Activated CD4-positive, CD25-positive, alpha-beta regulatory T cell treated with anti-CD3 and anti-CD28 coated beads, Interleukin-2, amount 50 U/mL, for 72 hours (primary cell): ENCODE results near the gene PREX1.

ENCODE experiments used
- DNase-seq: peaks from one replicate; pipeline ENCODE4 v3.0.0; 2021

Gene PREX1

DNA sequence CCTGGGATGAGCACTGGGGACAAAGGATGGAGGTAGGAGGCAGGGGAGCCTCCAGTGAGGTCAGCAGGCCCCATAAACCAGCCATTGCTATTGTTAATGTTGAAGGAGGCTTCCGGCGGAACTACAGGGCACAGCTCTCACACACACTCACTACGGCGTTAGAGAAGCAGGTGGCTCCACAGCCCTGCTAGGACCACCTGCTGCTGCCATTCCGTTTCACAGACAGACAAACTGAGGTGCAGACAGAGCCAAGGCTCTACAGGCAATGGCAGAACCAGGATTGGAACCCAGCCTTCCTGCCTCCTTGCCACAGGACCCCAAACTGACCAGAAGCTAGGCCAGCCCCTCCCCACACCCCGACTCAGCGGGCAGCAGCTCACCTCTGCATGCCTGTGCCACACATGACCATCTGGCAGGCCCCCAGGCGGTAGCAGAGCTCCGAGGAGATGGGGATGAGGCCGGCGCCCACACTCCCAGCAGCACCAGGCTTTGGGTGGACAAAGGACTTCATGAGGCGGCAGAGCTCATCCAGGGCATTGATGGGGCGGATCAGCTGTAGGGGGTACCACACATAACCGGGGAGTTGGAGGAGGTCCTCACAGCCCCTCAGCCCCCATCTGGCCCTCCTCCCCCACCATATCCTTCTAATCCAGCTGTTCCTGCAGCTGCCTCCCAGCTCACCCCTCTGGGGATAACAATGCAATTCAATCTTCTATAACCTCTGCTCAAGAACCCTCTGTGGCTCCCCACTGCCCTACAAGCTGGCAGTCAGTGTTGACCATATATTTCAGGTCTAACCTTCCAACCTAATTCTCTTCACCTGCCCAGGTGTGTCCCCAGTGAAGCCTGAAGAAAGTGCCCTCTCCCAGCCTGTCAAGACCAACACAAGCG, 198.5 kb downstream of the PREX1 start:
- DNase-seq, result no peak

DNA sequence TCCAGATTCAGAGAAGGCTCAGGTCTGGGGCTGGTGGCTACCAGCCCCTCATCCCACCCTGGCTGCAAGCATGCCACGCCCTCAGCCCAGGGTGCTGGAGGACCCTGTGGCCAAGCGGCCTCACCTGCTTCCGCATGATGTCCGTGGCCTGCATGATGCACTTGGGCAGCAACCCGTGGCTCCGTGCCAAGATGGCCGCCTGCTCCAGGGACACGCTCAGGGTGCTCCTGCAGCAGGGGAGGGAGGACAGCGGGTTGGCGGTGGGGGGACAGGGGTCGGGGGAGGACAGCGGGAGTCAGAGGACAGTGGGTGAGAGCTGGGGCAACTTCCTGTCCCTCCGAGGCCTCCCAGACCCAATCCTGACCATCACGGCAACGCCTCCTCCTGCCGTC, 200.1 kb downstream of the PREX1 start:
- DNase-seq, result no peak

DNA sequence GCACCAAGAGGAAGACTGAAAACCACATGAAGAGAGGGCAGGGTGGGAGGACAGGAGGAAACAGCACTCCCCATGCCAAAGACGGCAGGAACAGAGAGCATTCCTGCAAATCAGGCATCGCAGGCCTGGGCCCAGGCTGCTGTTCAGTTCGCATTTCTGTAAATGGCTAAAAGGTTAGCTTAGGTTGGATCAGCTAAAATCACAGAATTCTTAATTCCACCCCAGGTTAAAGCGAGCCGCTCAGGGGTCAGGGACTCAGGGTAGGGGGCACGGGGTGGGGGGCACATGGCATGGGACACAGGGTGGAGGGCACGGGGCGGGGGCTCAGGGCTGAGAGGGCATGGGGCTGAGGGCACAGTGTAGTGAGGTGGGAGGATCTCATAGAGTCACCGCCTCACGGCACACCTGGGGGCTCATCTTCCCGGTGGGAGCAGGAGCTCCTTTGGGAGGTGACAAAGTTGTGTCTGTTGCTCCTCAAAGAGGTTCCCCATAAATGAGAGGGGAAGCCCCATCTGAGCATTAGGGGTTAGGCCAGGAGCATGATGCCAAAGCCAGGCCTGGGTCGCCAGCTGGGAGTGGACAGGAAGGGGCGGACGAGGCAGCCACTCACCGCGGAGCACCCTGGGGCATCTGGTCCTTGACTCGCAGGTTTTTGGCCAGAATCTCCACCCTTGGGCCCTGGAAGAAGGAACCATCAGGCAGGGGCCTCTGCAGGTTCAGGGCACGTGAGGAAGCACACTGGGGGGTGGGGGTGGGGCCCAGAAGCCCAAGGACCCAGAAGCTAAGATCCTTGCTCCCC, 200.7 kb downstream of the PREX1 start:
- DNase-seq, result no peak

DNA sequence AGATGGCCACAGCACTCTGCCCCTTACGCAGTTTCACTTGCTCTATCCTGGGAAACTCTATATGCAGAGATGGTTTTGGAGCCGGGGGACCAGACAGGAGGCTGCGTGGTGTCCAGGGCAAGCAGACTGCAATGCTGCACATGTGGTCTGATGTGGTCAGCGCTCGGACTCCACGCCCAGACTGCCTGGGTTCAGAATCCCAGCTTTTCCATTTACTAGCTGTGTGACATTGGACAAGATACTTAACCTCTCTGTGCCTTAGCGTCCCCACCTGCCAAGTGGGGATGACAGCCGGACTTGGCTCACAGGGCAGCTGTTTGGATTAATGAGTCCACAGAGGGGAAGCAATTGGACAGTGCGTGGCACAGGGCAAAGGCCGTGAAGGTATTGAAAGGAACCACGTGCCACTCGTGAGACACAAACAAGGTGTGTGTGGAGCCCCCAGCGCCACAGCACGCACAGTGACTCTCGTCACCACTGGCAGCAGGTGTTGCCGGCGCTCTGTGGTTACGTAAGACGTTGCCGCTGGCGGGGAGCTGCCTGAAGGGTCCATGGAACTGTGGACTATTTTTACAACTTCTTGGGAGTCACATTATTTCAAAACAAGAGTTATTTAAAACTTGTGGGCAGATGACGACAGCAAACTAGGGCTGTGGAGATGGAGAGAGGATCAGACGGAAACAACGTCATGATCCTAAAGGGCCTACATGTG, 201.4 kb downstream of the PREX1 start:
- DNase-seq, result no peak

DNA sequence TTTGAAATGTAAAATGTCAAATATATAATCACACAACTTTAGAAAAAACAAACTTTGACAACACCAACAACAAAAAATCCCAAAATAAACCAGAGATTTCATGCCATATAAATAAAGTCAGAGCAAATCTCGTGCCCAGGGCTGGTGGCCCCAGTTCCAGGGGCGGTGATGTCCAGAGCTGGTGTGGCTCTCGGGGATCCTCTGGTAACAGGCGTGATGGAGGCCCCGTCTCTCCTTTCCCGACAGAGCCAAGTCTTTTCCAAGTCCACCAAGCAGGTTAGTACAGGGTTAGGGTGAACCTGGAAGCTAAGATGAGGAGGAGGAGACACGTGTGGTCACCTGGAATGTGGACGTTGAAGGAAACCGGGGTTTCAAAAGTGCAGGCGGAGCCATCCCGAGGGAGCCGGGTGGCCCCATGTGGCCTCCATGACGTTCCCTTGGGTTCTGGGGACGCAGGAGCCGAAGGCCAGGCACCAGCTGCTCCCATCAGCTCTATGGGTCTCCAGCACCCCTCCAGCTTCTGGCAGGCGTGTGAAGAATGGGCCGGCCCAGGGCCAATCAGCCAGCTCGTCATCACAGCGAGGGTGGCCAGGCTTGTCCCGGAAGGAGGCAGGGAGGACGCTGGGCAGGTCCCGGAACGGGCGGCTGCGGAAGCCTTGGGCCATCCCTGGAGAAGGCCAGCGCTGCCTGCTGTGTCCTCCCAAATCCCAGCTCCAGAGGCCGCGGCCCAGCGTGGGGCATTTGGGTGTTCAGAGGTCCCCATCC, 202.5 kb downstream of the PREX1 start:
- no peak for DNase-seq

DNA sequence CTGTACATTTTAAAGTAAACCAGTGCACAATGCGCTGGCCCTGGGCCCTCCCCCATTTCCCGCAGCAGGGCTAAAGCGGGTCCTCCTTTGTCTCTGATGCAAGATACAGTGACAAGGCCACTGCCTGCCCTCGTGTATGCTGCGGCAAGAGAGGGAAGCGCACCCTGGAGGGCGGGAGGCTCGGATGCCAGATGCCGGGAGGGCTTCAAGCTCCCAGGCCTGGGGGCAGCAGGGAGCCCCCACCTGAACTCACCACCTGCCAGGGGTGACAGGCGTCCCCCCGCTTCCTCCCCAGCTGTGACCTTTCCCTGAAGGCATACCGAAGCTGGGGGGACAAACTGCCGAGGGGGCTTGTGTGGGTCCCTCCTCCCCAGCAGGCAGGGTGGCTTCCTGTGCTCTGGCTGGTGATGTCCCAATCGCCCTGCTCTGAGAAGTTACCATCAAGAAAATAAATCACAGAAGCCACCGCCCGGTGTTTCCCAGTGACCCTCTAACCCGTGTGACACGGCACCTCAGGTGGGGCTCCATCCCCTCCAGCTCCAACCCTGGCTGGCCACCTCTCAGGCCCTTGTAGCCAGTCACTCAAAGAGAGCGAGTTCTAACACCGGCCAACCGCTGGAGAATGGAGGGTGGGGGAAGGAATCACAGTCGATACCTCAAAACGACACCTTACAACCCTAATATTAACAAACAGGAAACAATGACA, 203.3 kb downstream of the PREX1 start:
- DNase-seq, result no peak

DNA sequence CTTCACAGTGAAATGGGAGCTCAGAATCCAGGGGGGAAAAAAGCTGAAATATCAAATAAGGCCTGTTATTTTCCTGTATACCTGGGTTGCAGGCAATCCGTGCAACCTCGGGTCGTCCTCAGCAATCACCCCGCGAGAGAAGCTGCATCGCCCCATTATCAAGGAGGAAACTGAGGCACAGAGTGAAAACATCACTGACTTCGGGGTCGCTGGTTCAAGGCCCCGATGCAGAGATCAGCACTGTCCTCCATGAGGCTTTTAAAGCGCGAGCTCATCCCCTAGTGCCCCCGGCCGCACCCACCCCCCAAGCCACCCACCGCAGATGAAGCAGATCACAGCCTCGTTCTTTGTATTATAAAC, 203.9 kb downstream of the PREX1 start:
- DNase-seq, result no peak

DNA sequence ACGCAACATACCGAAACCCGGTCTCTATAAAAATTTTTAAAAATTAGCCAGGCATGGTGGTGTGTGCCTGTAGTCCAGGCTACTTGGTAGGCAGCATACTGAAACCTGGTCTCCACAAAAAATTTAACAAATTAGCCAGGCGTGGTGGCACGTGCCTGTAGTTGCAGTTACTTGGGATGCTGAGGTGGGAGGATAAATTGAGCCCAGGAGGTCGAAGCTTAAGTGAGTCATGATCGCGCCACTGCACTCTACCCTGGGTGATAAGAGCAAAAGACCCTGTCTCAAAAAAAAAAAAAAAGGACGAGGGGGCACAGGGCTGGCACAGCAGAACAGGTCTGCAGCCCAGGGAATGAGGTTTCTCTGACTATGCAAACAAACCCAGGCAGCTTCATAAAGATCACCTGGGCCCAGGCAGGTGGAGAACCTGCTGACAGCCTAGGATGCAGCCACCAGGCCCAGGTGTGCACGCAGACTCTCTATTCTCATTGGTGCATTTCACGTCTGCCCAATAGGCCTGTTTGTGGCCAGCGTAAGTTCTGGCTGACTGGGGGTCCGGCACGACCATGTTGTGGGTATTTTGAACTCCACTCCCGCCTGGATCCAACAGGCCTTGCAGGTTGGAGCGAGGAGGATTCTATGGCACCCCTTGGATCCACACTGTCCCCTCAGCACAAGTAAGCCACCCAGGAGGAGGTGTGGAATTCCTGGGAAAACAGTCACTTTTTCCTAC, 204.5 kb downstream of the PREX1 start:
- DNase-seq, result no peak

DNA sequence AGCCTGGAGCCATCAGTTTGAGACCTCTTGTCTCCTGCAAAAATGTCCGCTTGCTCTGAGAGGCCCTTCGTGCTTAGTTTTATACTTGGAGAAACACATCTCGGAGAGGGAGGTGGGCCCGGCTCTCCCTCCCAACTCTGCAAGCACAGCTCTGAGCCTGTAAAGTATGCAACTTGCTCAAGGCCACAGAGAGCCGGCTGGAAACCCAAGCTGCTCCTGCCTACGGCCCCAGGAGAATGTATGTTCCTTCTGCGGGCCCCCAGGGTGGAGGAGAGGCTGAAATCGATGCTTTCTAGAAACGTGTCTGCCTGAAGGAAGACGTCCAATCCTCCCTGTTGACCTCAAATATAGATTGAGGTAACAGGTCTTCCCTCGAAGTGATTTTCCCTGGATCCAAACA, 205.4 kb downstream of the PREX1 start:
- DNase-seq, result no peak

DNA sequence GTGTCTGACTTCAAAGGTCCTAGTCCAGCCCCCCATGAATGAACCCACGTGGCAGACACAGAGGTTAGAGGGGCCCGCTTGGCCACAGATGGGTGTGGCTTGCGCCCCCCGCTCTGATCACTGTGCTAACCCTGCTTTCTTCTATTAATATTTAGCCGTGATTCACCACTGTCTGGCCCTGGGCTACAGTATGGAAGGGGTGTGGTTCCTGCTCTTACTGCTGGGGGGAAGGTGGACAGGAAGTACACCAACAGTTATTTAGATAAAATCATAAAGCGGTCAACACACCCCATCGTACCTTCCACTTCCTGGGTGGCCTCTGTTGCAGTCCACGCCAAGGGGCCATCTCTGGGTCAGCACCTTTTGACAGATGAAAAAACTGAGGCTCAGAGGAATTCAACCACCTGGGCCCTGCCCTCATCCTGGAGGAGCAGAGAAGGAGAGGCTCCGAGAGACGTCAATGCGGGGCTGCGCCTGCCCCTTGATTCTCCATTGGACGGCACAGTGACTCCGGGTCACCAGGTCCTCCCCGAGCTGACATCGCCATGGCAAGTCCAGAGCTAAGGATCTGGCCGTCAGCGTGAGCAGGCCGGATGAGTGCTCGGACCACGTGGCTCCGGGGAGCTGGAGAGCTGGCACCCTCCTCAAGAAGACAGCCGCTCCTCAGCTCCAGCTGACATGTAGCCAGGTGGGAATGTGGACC, 206.3 kb downstream of the PREX1 start:
- DNase-seq, result no peak

DNA sequence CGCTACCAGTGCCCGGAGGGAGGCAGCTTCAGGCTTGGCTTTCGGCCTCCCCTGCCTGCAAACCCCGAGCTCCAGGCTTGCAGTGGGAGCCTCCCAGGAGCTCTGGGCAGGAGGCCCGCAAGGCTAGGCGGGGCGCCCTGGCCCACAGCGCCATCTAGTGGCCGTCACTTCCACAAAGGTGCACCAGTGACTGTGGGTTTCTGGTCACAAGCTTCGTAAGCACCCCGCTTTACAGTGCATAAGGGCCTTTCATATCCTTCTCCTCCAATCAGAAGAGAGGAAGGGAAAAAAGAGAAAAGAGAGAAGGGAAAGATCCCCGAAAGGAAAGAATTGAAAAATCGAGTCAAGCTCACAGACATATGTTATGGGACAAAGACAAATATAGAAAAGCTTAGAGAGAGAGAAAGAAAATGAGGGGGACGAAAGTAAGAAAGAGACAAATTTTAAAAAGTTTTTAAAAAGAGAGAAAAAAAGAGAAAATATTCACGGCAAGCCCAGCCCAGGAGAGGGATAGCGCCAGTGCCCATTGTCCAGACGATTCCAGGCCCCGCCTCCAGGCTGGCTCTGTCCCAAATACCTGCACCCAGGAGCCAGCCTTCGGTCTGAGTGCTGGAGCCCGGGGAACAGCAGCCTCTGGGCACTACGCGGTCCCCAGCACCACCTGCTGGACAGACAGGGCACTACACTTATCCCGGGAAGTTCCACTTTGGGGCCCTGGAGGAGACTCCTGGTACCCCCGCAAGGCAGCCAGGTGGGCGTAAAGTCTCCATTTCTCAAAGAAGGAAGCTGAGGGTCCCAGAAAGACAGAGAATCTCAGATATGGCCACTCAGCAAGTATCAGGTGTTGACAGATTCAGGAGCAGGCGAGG, 207.1 kb downstream of the PREX1 start:
- peak; percentile 81 for DNase-seq

DNA sequence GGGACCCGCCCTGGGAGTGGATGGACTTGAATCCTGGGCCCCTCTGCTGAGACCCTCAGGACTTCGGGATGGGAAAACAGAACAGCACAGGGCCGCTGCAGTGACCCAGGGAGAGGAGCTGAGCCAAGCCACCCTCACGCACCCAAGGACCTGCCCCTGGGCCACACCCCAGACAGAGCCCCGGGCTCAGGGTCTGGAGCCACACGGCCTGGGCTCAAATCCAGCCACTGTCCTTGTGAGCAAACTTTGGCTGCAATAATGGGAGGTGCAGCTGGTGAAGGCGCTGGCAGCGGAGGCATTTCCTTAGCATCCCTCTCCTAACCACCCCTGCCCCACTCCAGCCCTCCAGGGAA, 207.7 kb downstream of the PREX1 start:
- no peak for DNase-seq

DNA sequence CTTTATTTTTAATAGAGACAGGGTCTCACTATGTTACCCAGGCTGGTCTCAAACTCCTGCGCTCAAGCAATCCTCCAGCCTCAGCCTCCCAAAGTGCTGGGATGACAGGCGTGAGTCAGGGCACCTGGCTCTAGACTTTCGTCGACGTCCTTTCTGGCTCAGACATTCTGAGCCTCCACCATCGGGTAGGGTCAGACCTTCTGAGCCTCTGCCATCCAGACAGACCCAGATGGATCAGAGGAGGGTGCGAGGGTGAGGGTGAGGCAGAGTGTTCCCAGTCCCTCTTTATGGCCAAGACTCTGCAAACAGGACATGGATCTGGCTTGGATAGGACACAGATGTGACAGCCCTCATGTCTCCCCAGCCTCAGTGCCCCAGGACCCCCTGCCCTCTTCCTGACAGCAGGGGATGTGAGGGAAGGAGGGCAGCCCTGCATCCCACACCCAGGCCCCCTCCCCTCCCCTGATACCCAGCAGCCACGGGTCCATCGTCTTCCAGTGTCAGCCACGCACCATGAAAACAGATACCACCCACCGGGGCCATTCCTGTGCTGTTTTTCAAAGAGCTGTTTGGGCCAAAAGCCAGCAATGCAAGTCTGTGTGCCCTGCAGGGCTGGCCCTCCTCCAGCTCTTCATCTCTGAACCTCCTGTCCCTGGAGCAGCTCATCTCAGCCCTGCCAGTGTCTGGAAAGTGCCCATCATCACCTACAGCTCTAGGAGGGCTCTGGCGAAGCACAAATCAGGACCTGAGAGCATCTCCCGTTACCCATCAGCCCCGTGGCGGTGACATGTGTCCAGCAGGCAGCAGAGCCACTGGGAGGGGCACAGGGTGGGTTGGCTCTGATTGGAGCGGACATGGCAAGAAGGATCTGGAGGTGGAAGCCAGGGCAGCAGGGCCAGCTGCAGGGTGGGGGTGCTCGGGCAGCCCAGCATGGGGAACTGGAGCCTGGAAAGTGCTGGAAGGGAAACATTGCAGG, 208.4 kb downstream of the PREX1 start:
- no peak for DNase-seq

DNA sequence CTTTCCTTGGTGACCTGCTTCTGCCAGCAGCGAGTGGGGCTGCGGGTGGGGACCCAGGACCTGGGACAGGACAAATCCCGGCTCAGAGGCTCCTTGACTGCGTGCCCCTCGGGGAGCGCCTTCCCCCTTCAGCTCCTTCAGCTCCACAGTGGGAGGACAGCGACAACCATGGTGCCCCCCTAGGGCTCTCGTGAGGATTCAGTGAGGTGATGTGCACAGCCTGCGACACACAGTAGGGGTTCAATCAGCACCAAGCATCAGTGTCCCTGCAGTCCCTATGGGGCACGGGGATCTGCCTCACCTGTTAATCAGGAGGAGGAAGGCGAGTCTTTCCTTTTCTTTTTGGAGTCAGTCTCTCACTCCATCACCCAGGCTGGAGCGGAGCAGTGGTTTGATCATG, 209.2 kb downstream of the PREX1 start:
- DNase-seq, result no peak

DNA sequence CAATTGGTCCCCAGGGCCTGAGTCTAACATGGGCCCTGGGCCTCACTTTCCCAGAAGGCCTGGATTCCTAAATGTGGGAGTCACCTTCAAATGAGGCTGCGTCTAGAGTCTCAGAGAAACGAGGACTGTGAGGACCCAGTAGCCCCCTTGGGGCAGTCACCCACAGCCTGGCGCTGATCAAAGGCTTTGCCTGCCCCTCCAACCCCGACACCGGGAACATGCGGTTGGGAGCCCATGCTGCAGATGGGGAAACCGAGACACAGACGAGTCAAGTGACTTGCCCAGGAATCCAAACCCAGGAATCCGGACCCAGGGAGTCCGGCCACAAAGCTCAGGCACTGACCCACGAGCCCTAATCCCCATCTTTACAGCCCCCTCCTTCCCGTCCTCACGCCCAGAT, 209.7 kb downstream of the PREX1 start:
- DNase-seq, result no peak

DNA sequence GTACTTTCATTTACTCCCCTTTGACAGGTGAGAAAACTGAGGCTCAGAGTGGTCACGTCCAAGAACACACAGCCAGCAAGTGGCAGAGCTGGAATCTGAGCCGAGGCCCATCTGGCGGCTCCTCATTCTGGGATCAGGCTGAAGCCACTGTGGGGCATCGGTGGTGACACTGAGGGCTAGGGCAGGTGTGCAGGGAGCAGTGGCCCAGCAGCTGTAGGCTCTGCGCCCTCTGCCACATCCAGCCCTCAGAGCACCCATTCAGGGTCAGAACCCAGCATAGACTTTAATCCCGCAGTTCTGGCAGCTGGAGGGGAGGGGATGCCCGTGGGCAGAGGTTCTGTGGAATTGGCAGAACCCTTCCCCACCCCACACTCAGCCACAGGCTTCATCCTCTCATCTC, 210.3 kb downstream of the PREX1 start:
- DNase-seq, result no peak

DNA sequence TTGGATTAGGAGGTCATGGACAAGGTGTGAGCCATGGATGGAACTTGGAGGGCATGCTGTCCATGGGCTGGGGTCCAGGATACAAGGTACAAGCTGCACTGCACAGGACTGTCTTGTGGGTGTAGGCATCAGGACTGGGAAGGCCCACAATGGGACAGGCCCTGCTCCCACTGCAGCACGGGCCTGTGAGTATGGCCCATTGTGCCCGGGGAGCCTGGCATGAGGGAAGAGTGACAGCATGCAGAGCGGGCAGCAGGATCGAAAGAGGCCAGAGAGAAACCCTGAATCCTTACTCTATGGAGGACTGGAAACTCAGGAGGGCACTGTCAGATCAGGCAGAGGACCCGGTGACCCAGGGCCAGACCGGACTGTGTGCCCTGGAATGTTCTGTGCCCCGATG, 211.3 kb downstream of the PREX1 start:
- no peak for DNase-seq

DNA sequence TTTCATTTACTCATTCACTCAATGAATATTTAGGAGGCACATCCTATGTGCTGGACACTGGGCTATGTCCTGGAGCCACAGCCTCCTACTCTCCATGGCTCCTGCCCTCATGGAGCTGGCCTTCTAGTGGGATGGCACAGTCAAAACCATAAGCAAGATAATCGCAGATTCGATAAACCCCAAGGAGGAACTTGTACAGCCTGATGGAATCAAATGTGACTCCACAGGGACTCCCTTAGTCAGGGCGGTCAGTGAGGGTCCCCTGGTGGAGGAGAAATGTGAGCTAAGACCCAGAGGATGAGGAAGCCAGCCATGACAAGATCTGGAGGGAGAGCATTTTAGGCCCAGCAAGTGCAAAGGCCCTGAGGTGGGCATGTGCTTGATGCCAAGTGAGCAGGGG, 211.9 kb downstream of the PREX1 start:
- no peak for DNase-seq
